ENCODE measurements around the gene PARP1. TPM values are rescaled to one million over a fixed set of nuclear protein-coding genes. Genes with fewer than 3 reads are reported as not detected.

Gene PARP1
- total and polyA plus RNA-seq, 8 donors = 78.7 to 153 (median 129) TPM

DNA sequence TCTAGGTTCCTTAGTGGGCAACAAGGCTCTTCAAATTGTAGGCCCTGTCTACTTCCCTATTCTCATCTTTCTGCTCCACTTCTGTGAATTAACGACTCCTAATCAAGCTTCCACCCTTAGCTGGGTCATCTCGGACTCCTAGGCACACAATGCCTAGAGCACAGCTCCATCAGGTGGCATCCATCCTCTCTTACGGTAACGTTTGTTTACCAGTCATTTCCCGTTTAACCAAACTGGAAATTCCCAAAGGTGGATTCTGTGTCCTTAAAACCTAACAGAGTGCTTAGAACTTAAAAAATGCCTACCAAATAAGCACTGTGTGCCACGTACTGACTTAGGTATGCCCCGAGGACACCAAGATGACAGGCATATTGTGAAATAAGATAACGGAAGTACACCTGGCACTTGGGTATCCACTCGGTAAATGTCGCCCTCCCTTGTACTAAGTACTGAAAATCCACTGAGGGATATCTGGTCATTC lies 1.5 kb downstream of the PARP1 start:
- intact Hi-C loops (cut with DNase I) = no loop called here
- ATAC-seq (peak; percentile 3), DNase-seq (no peak)
- Histone ChIP-seq H3K27me3 (no peaks in the 10 kb centered on the region), H3K36me3 (peaks cover 4 to 9% of the 10 kb centered on the region in 2 donors), H3K9me3 (no peaks in the 10 kb centered on the region), H3K4me3 (peak overlapping the region; percentile 84 to 87), H3K27ac (peak overlapping the region; percentile 77 to 88), H3K4me1 (peaks cover 11 to 40% of the 10 kb centered on the region in 2 donors)
- TF ChIP-seq, protein P1, sequence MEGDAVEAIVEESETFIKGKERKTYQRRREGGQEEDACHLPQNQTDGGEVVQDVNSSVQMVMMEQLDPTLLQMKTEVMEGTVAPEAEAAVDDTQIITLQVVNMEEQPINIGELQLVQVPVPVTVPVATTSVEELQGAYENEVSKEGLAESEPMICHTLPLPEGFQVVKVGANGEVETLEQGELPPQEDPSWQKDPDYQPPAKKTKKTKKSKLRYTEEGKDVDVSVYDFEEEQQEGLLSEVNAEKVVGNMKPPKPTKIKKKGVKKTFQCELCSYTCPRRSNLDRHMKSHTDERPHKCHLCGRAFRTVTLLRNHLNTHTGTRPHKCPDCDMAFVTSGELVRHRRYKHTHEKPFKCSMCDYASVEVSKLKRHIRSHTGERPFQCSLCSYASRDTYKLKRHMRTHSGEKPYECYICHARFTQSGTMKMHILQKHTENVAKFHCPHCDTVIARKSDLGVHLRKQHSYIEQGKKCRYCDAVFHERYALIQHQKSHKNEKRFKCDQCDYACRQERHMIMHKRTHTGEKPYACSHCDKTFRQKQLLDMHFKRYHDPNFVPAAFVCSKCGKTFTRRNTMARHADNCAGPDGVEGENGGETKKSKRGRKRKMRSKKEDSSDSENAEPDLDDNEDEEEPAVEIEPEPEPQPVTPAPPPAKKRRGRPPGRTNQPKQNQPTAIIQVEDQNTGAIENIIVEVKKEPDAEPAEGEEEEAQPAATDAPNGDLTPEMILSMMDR (IDR thresholded peaks at IDR 0.05) = no peak

GRCh38 chr1:226405411-226405988 lies 2.4 kb downstream of the PARP1 start:
- Histone ChIP-seq H3K4me1 (peaks cover 11 to 40% of the 10 kb centered on the region in 2 donors), H3K27me3 (no peaks in the 10 kb centered on the region), H3K36me3 (peaks cover 10 to 19% of the 10 kb centered on the region in 2 donors), H3K27ac (no peak overlapping the region), H3K9me3 (no peaks in the 10 kb centered on the region), H3K4me3 (no peak overlapping the region)
- no peak for DNase-seq
- TF ChIP-seq, protein P1 (IDR thresholded peaks at IDR 0.05) = no peak
- no peak for ATAC-seq
- intact Hi-C loops (cut with DNase I) = no loop called here

- Histone ChIP-seq H3K9me3 (no peaks in the 10 kb centered on the region), H3K4me3 (no peak overlapping the region), H3K27me3 (no peaks in the 10 kb centered on the region), H3K4me1 (peaks cover 11 to 40% of the 10 kb centered on the region in 2 donors), H3K27ac (no peak overlapping the region), H3K36me3 (peaks cover 10 to 25% of the 10 kb centered on the region in 2 donors)
- intact Hi-C loops (cut with DNase I) = no loop called here
- ATAC-seq (no peak), DNase-seq (no peak)
- TF ChIP-seq, protein P1 (IDR thresholded peaks at IDR 0.05) = no peak
These were observed 3.0 kb downstream of the PARP1 start for GRCh38 chr1:226404904-226405222.

DNA sequence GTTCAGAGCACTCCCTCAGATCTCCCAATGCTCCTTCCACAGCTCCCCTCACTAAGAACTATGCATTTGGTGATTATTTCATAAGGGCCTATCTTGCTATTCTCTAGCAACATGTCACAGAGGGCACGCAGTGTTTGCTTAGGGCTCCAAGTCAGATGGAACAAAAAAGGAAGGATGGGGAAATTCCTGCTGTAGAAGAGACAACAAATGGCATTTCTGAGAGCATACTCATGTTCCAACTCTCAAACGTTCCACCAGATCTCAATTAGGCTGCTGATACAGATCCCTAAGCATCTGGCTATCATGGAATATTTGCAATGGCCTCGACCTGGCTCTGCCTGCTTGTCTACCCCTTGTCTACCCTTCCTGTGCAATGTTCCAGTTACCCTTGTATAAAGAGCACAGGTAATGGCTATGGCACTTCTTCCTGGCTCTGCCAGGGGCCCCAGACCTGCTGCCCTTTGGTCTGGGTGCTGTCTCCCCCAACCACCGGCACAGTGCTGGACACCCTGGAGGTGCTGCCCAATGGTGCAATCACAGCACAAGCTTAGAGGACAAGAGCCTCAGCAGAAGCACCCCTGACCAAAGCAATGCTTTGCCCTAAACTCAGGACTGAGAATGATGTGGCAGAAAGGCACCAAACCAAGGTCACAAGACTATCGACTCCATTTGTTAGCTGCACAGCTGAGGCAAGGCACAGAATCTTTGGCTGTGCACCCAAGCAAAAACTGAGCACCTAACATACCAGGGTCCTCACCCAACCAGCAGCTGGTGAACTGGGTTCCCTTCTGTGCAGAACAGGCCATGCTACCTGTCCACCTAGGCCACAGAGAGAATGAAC lies 3.6 kb downstream of the PARP1 start:
- TF ChIP-seq, protein P1 (IDR thresholded peaks at IDR 0.05) = no peak
- no peaks in the 10 kb centered on the region for H3K27me3 ChIP-seq
- ATAC-seq = no peak
- peaks cover 11 to 40% of the 10 kb centered on the region in 2 donors for H3K4me1 ChIP-seq
- intact Hi-C loops (cut with DNase I) = no loop called here
- no peak overlapping the region for H3K27ac ChIP-seq
- DNase-seq = no peak
- no peak overlapping the region for H3K4me3 ChIP-seq
- H3K9me3 ChIP-seq = no peaks in the 10 kb centered on the region
- H3K36me3 ChIP-seq = peaks cover 10 to 31% of the 10 kb centered on the region in 2 donors
